ENCODE measurements around the gene NDUFS4.
"Not testable (repeated sequence)": the region's sequence is repeated elsewhere in the genome, so short reads cannot be mapped to it uniquely, and the experiment has no call there.

GRCh38 chr5:53665313-53665712 lies 104.9 kb downstream of the NDUFS4 start:
- TF ChIP-seq POLR2AphosphoS5, POLR2A, EP300 (IDR thresholded peaks at IDR 0.05): not testable (repeated sequence)
- TF ChIP-seq, protein P1, sequence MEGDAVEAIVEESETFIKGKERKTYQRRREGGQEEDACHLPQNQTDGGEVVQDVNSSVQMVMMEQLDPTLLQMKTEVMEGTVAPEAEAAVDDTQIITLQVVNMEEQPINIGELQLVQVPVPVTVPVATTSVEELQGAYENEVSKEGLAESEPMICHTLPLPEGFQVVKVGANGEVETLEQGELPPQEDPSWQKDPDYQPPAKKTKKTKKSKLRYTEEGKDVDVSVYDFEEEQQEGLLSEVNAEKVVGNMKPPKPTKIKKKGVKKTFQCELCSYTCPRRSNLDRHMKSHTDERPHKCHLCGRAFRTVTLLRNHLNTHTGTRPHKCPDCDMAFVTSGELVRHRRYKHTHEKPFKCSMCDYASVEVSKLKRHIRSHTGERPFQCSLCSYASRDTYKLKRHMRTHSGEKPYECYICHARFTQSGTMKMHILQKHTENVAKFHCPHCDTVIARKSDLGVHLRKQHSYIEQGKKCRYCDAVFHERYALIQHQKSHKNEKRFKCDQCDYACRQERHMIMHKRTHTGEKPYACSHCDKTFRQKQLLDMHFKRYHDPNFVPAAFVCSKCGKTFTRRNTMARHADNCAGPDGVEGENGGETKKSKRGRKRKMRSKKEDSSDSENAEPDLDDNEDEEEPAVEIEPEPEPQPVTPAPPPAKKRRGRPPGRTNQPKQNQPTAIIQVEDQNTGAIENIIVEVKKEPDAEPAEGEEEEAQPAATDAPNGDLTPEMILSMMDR (IDR thresholded peaks at IDR 0.05) = not testable (repeated sequence)

Data from sigmoid colon (tissue), 4 donors.